ENCODE results near the gene CHAMP1. TPM values are rescaled to one million over a fixed set of nuclear protein-coding genes. Genes with fewer than 3 reads are reported as not detected.

Gene CHAMP1
- total RNA-seq, 1 donor from 2014 or later: 29.5 TPM

- Mint-ChIP-seq H3K36me3 (ENCODE audit: unreplicated experiment) (peaks cover 6% of the 10 kb centered on the region), H3K27ac (ENCODE audit: unreplicated experiment) (no peak overlapping the region), H3K27me3 (ENCODE audit: unreplicated experiment) (peaks cover 12% of the 10 kb centered on the region), H3K9me3 (ENCODE audit: unreplicated experiment) (peaks cover 12% of the 10 kb centered on the region), H3K4me3 (ENCODE audit: unreplicated experiment) (no peak overlapping the region), H3K4me1 (ENCODE audit: low read depth, unreplicated experiment) (peaks cover 9% of the 10 kb centered on the region)
- TF ChIP-seq CTCF (IDR thresholded peaks at IDR 0.05; ENCODE audit: partially characterized antibody, unreplicated experiment): no peak
- DNase-seq: no peak
Observed at GRCh38 chr13:114285166-114285808, 29.0 kb upstream of the CHAMP1 start.

- Mint-ChIP-seq H3K4me1 (ENCODE audit: low read depth, unreplicated experiment) (peaks cover 4% of the 10 kb centered on the region), H3K4me3 (ENCODE audit: unreplicated experiment) (peak overlapping the region; percentile 15), H3K27me3 (ENCODE audit: unreplicated experiment) (peaks cover 6% of the 10 kb centered on the region), H3K36me3 (ENCODE audit: unreplicated experiment) (peaks cover 6% of the 10 kb centered on the region), H3K27ac (ENCODE audit: unreplicated experiment) (no peak overlapping the region), H3K9me3 (ENCODE audit: unreplicated experiment) (peaks cover 5% of the 10 kb centered on the region)
- DNase-seq: no peak
- TF ChIP-seq CTCF (IDR thresholded peaks at IDR 0.05; ENCODE audit: partially characterized antibody, unreplicated experiment): no peak
Observed at GRCh38 chr13:114286808-114287207, 27.5 kb upstream of the CHAMP1 start.

- Mint-ChIP-seq H3K36me3 (ENCODE audit: unreplicated experiment) (peaks cover 6% of the 10 kb centered on the region), H3K9me3 (ENCODE audit: unreplicated experiment) (no peaks in the 10 kb centered on the region), H3K4me1 (ENCODE audit: low read depth, unreplicated experiment) (peaks cover 4% of the 10 kb centered on the region), H3K4me3 (ENCODE audit: unreplicated experiment) (no peak overlapping the region), H3K27ac (ENCODE audit: unreplicated experiment) (peak overlapping the region; percentile 22), H3K27me3 (ENCODE audit: unreplicated experiment) (peaks cover 3% of the 10 kb centered on the region)
- DNase-seq: no peak
- TF ChIP-seq CTCF (IDR thresholded peaks at IDR 0.05; ENCODE audit: partially characterized antibody, unreplicated experiment): no peak
Observed at GRCh38 chr13:114288157-114288591, 26.1 kb upstream of the CHAMP1 start.

GRCh38 chr13:114296448-114296847, 17.9 kb upstream of the CHAMP1 start:
- Mint-ChIP-seq H3K4me3 (ENCODE audit: unreplicated experiment) (no peak overlapping the region), H3K27me3 (ENCODE audit: unreplicated experiment) (no peaks in the 10 kb centered on the region), H3K9me3 (ENCODE audit: unreplicated experiment) (peaks cover 2% of the 10 kb centered on the region), H3K36me3 (ENCODE audit: unreplicated experiment) (no peaks in the 10 kb centered on the region), H3K4me1 (ENCODE audit: low read depth, unreplicated experiment) (peaks cover 4% of the 10 kb centered on the region), H3K27ac (ENCODE audit: unreplicated experiment) (no peak overlapping the region)
- no peak for DNase-seq
- TF ChIP-seq CTCF (IDR thresholded peaks at IDR 0.05; ENCODE audit: partially characterized antibody, unreplicated experiment): no peak

GRCh38 chr13:114296902-114297301, 17.4 kb upstream of the CHAMP1 start:
- Mint-ChIP-seq H3K9me3 (ENCODE audit: unreplicated experiment) (peaks cover 2% of the 10 kb centered on the region), H3K4me3 (ENCODE audit: unreplicated experiment) (no peak overlapping the region), H3K36me3 (ENCODE audit: unreplicated experiment) (no peaks in the 10 kb centered on the region), H3K4me1 (ENCODE audit: low read depth, unreplicated experiment) (peaks cover 4% of the 10 kb centered on the region), H3K27ac (ENCODE audit: unreplicated experiment) (no peak overlapping the region), H3K27me3 (ENCODE audit: unreplicated experiment) (no peaks in the 10 kb centered on the region)
- TF ChIP-seq CTCF (IDR thresholded peaks at IDR 0.05; ENCODE audit: partially characterized antibody, unreplicated experiment): no peak
- DNase-seq: no peak
